ENCODE results near the gene NIN.

- TF ChIP-seq CTCF (conservative IDR thresholded peaks at IDR 0.05; ENCODE audit: low read depth, low read length): no peak
- TF ChIP-seq BHLHE40 (IDR thresholded peaks at IDR 0.05; ENCODE audit: low read depth, low read length): no peak
Observed at GRCh38 chr14:50736932-50737419, 94.0 kb downstream of the NIN start.
